ENCODE results near the gene ZNF593. TPM values are rescaled to one million over a fixed set of nuclear protein-coding genes. Genes with fewer than 3 reads are reported as not detected.
A peak's percentile ranks its signal among the peaks of the same experiment; 100 is the strongest.

ZNF593 gene
- 10 to 100 TPM; 18.4 to 64.1 (median 42.5) TPM for total RNA-seq

DNA sequence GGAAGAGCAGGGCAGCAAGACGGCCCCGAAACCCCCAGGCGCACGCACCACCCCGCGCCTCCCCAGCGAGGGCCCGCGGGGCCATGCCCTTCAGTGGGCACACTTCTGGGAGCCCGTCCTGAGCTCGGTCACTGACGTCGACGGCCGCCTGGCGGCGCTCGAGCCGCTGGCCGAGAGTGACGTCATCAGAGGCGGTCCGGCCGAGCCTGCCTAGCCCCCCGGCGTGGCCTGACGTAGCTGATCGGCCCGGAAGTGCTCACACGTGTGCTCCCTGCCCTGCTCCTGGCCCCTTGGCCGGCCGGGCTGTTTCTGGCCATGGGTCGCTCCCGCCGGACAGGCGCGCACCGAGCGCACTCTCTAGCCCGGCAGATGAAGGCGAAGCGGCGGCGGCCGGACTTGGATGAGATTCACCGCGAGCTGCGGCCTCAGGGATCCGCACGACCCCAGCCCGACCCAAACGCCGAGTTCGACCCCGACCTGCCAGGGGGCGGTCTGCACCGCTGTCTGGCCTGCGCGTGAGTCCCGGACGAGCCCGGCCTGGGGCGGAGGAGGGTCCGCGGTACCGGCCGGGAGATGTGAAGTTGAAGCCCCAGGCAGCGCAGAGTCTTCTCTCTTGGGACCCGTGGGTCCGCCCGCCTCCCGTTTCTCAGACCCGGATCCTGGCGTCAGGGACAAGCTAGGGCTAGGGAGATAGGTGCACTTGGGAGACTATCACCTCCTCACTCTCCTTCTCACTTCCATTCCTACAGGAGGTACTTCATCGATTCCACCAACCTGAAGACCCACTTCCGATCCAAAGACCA lies at the start of gene ZNF593:
Gene ZNF593, plus strand, starts transcription at position 240 of the 803 bp plus-strand sequence. Its CDS starts 76 bp downstream, at position 316.
- DNase-seq (ENCODE audit: low spot score) (peak; percentile 68), ATAC-seq (ENCODE audit: low FRiP score) (peak; percentile 96)
- TF ChIP-seq, protein P1, sequence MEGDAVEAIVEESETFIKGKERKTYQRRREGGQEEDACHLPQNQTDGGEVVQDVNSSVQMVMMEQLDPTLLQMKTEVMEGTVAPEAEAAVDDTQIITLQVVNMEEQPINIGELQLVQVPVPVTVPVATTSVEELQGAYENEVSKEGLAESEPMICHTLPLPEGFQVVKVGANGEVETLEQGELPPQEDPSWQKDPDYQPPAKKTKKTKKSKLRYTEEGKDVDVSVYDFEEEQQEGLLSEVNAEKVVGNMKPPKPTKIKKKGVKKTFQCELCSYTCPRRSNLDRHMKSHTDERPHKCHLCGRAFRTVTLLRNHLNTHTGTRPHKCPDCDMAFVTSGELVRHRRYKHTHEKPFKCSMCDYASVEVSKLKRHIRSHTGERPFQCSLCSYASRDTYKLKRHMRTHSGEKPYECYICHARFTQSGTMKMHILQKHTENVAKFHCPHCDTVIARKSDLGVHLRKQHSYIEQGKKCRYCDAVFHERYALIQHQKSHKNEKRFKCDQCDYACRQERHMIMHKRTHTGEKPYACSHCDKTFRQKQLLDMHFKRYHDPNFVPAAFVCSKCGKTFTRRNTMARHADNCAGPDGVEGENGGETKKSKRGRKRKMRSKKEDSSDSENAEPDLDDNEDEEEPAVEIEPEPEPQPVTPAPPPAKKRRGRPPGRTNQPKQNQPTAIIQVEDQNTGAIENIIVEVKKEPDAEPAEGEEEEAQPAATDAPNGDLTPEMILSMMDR (IDR thresholded peaks at IDR 0.05): peak in 1 of 3 donors; percentile 82

DNA sequence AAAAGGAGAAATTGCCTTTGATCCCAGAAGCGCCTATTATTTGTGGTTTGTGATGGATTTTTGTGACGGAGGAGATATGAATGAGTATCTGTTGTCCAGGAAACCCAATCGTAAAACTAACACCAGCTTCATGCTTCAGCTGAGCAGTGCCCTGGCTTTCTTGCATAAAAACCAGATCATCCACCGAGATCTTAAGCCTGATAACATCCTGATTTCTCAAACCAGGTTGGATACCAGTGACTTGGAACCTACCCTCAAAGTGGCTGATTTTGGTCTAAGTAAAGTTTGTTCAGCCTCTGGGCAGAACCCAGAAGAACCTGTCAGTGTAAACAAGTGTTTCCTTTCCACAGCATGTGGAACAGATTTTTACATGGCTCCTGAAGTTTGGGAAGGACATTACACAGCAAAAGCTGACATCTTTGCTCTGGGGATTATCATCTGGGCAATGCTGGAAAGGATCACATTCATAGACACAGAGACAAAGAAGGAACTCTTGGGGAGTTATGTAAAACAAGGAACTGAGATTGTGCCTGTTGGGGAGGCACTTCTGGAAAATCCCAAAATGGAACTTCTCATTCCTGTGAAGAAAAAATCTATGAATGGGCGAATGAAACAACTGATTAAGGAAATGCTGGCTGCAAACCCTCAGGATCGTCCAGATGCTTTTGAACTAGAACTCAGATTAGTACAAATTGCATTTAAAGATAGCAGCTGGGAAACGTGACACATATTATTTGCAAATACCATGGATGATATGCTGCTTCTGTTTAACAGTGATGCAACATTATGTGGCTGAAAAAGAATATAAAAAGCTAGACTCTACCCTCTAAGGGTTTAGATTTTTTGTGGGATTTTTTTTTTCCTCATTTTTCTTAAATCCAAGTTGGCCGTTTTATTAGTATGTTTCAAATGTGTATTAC lies 47.6 kb upstream of the ZNF593 start:
- TF ChIP-seq, protein P1 (IDR thresholded peaks at IDR 0.05): no peak
- DNase-seq (ENCODE audit: low spot score) (no peak), ATAC-seq (ENCODE audit: low FRiP score) (no peak)

DNA sequence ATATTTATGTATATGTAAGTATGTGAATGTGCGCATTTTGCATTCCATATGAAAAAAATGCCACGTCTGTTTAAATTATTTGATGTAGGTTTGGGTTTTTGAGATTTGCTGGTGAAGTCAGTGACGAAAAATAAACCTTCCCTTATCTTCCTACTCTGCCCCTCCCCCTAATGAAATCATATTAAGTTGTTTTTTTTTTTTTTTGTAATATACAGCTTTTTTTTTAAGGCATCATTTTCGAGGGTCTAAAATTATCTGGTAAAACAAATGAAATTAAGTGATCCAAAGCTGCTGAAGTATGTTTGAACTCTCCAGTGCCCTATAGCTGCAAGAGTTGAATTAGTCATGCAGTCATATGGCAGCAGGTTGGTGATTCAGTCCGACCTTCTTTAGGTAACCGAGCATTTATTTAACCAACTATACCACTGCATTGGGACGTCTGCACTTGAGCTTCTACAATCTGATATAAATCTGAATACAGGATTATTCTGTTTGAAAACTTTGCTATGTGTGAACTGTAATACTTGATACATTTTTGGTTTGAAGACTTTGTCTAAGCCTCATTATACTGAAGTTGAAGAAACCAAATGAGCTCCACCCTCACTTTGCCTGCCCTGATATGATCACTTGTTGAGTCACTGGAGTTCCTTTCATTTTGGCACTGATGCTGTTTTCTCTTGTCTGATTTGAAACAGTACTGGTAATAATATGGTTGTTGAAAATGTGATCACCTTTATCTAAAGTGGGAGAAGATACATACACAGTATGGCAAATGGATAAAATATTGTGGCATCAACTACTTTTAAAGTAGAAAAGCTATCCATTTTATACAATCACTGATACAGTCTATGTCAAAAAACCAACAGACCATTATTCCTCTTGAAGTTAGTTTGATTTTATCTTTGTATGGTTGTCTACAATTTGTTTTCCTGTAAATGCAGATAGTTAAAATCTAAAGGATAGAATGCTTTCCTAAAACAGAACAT lies 46.4 kb upstream of the ZNF593 start:
- TF ChIP-seq, protein P1 (IDR thresholded peaks at IDR 0.05): no peak
- no peak for ATAC-seq (ENCODE audit: low FRiP score)
- no peak for DNase-seq (ENCODE audit: low spot score)

DNA sequence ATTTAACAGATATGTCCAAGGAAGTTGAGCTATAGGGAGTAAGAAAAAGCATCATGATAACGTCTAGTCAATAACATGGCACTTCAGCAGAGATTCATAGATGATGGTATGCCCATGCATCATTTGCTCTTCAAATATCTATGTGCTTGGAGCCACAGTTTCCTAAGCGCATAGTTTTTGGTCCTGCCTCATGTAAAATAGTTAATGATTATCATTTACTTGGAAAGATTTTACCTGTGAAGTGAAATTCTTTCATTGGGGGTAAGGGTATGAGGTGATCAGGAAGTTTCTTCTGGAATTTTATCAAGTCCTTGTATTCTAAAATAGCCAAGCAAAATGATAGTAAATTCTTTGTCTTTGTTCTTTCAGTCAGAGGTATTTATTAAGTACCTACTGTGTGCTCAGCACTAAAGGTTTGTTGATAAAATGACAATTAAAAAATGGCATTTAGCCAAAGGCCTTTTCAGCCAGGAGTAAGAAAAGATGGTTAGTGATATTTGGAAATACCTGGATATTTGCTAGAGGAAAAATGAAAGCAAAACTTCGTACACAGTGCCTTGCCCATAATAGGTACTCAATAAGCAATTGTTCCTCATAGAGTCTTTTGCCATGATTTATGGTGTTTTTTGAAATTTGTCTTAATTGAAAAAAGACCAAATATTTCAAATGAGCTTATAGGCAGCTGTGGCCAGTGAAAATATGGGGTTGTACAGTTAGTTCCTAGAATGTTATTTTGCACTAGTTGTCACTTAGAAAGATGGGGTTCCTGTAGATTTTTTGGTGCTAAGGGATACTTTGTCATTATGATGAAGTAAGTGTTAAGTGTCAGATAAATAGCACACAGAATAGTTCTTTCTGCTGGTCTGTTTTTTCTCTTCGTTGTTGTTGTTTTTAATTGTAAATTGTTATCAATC lies 45.0 kb upstream of the ZNF593 start:
- no peak for DNase-seq (ENCODE audit: low spot score)
- TF ChIP-seq, protein P1 (IDR thresholded peaks at IDR 0.05): no peak
- no peak for ATAC-seq (ENCODE audit: low FRiP score)

DNA sequence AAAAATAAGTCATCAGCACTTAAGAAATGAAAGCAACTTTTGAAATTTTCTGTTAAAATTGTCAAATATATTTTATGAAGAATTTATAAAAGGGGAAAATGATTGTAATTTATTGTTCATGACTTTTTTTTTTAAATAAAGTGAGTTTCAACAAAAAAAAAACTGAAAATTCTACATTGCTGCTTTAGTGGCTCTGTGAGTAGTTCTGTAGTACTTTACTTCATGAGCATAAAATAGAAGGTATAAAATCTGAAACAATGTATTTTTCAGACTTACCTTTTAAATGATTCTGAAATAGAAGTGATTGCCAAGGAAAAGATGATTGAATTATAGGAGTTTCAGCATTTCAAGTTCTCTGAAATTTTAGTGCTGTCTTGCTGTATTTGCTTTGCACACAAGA lies 44.3 kb upstream of the ZNF593 start:
- DNase-seq (ENCODE audit: low spot score) (no peak), ATAC-seq (ENCODE audit: low FRiP score) (no peak)
- TF ChIP-seq, protein P1 (IDR thresholded peaks at IDR 0.05): no peak
